ENCODE results near the gene EMP2. TPM values are rescaled to one million over a fixed set of nuclear protein-coding genes. Genes with fewer than 3 reads are reported as not detected.

Gene EMP2
- total RNA-seq, 2 donors from 2014 or later: 19.0 to 20.7 TPM

DNA sequence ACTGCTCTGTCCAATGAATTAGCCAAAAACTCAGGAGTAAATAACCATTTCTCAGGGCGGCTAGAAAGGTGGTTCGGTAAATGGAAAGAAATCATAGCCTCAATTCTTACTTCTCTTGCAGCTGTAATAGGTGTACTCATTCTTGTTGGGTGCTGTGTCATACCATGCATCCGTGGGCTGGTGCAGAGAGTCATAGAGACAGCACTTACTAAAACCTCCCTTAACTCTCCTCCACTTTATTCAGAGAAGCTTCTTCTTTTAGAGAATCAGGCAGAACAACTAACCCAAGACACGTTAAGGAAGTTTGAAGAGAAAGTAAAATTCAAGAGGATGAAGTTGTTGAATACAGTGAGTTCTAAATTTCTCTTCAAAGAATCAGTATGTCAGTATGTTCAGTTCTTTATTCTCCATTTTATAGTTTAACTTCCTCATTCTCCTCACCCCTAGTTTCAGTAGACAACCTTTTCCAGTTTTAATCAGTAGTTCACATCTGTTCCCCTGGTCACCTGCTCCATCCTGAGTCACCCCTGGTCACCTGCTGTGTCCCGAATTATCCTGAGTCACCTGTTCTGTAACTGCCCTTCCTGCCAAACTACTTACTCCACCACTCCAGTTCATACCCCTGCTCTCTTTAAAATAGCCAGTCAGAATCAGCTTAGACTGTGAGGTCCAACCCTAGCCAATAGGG lies 85.9 kb downstream of the EMP2 start:
- Histone ChIP-seq H3K4me3 (ENCODE audit: low read length) (no peak overlapping the region), H3K9me3 (ENCODE audit: control insufficient read depth, low read length) (no peaks in the 10 kb centered on the region), H3K9ac (ENCODE audit: extremely low read depth, low read length, poor library complexity, severe bottlenecking) (no peak overlapping the region), H3K27me3 (ENCODE audit: control insufficient read depth, insufficient read depth, low read length, poor library complexity, severe bottlenecking) (no peaks in the 10 kb centered on the region), H3K4me1 (ENCODE audit: control insufficient read depth, insufficient read depth, low read length) (no peaks in the 10 kb centered on the region), H3K27ac (ENCODE audit: low read depth, low read length) (no peak overlapping the region), H3K36me3 (ENCODE audit: control insufficient read depth, insufficient read depth, low read length) (no peaks in the 10 kb centered on the region)
- TF ChIP-seq, protein P1, sequence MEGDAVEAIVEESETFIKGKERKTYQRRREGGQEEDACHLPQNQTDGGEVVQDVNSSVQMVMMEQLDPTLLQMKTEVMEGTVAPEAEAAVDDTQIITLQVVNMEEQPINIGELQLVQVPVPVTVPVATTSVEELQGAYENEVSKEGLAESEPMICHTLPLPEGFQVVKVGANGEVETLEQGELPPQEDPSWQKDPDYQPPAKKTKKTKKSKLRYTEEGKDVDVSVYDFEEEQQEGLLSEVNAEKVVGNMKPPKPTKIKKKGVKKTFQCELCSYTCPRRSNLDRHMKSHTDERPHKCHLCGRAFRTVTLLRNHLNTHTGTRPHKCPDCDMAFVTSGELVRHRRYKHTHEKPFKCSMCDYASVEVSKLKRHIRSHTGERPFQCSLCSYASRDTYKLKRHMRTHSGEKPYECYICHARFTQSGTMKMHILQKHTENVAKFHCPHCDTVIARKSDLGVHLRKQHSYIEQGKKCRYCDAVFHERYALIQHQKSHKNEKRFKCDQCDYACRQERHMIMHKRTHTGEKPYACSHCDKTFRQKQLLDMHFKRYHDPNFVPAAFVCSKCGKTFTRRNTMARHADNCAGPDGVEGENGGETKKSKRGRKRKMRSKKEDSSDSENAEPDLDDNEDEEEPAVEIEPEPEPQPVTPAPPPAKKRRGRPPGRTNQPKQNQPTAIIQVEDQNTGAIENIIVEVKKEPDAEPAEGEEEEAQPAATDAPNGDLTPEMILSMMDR (conservative IDR thresholded peaks at IDR 0.05): no peak
- Mint-ChIP-seq H3K4me1 (peaks cover 9% of the 10 kb centered on the region), H3K27me3 (ENCODE audit: insufficient read depth) (no peaks in the 10 kb centered on the region), H3K27ac (no peak overlapping the region), H3K9me3 (peaks cover 21% of the 10 kb centered on the region), H3K4me3 (no peak overlapping the region), H3K36me3 (ENCODE audit: low read depth) (no peaks in the 10 kb centered on the region)
- 80 to 83% methylated on average over 1 to 5 of the region's 5 CpGs for WGBS, 2 experiments (ENCODE audit: insufficient coverage in 1 of 2, insufficient read length in 1 of 2)
- DNase-seq: peak; percentile 69

DNA sequence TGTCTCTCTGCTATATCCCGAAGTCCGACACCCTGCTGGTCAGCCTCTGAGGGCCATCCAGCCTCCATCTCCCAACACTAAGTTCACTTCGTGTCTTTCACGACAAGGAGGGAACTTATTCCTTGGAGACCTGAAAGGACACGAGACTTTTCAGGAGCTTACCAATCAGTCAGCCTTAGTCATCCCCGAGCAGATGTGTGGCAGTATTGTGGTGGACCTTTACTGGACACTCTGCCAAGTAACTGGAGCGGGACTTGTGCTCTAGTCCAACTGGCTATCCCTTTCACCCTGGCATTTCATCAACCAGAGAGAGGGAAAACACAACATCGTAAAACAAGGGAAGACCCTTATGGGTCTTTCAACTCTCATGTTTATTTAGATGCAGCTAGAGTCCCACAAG lies 87.1 kb downstream of the EMP2 start:
- H3K4me1 Mint-ChIP-seq: peaks cover 13% of the 10 kb centered on the region
- no peak for DNase-seq
- Histone ChIP-seq H3K9ac (ENCODE audit: extremely low read depth, low read length, poor library complexity, severe bottlenecking) (no peak overlapping the region), H3K4me1 (ENCODE audit: control insufficient read depth, insufficient read depth, low read length) (no peaks in the 10 kb centered on the region), H3K27me3 (ENCODE audit: control insufficient read depth, insufficient read depth, low read length, poor library complexity, severe bottlenecking) (no peaks in the 10 kb centered on the region), H3K36me3 (ENCODE audit: control insufficient read depth, insufficient read depth, low read length) (no peaks in the 10 kb centered on the region), H3K4me3 (ENCODE audit: low read length) (no peak overlapping the region), H3K27ac (ENCODE audit: low read depth, low read length) (no peak overlapping the region), H3K9me3 (ENCODE audit: control insufficient read depth, low read length) (no peaks in the 10 kb centered on the region)
- TF ChIP-seq, protein P1 (conservative IDR thresholded peaks at IDR 0.05): no peak
- WGBS, 2 experiments (ENCODE audit: insufficient coverage in 1 of 2, insufficient read length in 1 of 2): 84 to 92% methylated on average over 5 to 8 of the region's 8 CpGs
- H3K27ac Mint-ChIP-seq: no peak overlapping the region
- no peaks in the 10 kb centered on the region for H3K27me3 Mint-ChIP-seq (ENCODE audit: insufficient read depth)
- H3K4me3 Mint-ChIP-seq: no peak overlapping the region
- no peaks in the 10 kb centered on the region for H3K36me3 Mint-ChIP-seq (ENCODE audit: low read depth)
- peaks cover 21% of the 10 kb centered on the region for H3K9me3 Mint-ChIP-seq

DNA sequence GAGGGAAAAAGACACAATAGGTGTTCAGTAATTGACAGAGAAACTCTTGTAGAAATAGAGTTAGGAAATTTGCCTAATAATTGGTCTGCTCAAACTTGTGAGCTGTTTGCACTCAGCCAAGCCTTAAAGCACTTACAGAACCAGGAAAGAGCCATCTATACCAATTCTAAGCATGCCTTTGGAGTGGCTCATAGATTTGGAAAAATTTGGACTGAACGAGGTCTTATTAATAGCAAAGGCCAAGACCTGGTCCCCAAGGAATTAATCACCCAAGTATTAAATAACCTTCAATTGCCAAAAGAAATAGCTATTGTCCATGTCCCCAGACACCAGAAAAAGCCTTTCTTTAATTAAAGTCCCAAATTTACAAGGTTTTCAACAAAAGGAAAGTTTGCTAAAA lies 90.3 kb downstream of the EMP2 start:
- Histone ChIP-seq H3K4me1 (ENCODE audit: control insufficient read depth, insufficient read depth, low read length) (no peaks in the 10 kb centered on the region), H3K27me3 (ENCODE audit: control insufficient read depth, insufficient read depth, low read length, poor library complexity, severe bottlenecking) (no peaks in the 10 kb centered on the region), H3K36me3 (ENCODE audit: control insufficient read depth, insufficient read depth, low read length) (no peaks in the 10 kb centered on the region), H3K27ac (ENCODE audit: low read depth, low read length) (no peak overlapping the region), H3K9me3 (ENCODE audit: control insufficient read depth, low read length) (peaks cover 24% of the 10 kb centered on the region), H3K4me3 (ENCODE audit: low read length) (no peak overlapping the region), H3K9ac (ENCODE audit: extremely low read depth, low read length, poor library complexity, severe bottlenecking) (no peak overlapping the region)
- Mint-ChIP-seq H3K27ac (no peak overlapping the region), H3K36me3 (ENCODE audit: low read depth) (peaks cover 4% of the 10 kb centered on the region), H3K4me1 (peaks cover 13% of the 10 kb centered on the region), H3K9me3 (peaks cover 35% of the 10 kb centered on the region), H3K27me3 (ENCODE audit: insufficient read depth) (no peaks in the 10 kb centered on the region), H3K4me3 (no peak overlapping the region)
- DNase-seq: no peak
- 86 to 100% methylated on average over 1 of the region's 1 CpG for WGBS, 2 experiments (ENCODE audit: insufficient coverage in 1 of 2, insufficient read length in 1 of 2)
- TF ChIP-seq, protein P1 (conservative IDR thresholded peaks at IDR 0.05): no peak
